ENCODE data around the gene LETMD1.

The LETMD1 gene

GRCh38 chr12:51051787-51052186 lies 3.7 kb downstream of the LETMD1 start (continued):
- TF ChIP-seq ZNF280D (tag by site-specific recombination; IDR thresholded peaks at IDR 0.05) (no peak), ZNF362 (tag by site-specific recombination; IDR thresholded peaks at IDR 0.05) (0 out of 2 replicates have a peak, but pooled peaks have one; percentile 42), ZSCAN16 (tag by site-specific recombination; IDR thresholded peaks at IDR 0.05) (no peak), ZNF211 (tag by site-specific recombination; IDR thresholded peaks at IDR 0.05; ENCODE audit: low read depth) (no peak), AEBP2 (tag by site-specific recombination; IDR thresholded peaks at IDR 0.05; ENCODE audit: borderline replicate concordance) (no peak), ZNF843 (tag by site-specific recombination; IDR thresholded peaks at IDR 0.05) (0 out of 2 replicates have a peak, but pooled peaks have one; percentile 30), HIC1 (tag by site-specific recombination; IDR thresholded peaks at IDR 0.05) (peak; percentile 57), ZEB2 (tag by site-specific recombination; IDR thresholded peaks at IDR 0.05) (no peak), GFI1B (tag by site-specific recombination; IDR thresholded peaks at IDR 0.05) (peak; percentile 91), ZNF18 (tag by site-specific recombination; IDR thresholded peaks at IDR 0.05) (no peak), ZNF654 (tag by site-specific recombination; IDR thresholded peaks at IDR 0.05; ENCODE audit: low read depth) (0 out of 2 replicates have a peak, but pooled peaks have one; percentile 2), ZNF629 (tag by site-specific recombination; IDR thresholded peaks at IDR 0.05) (0 out of 2 replicates have a peak, but pooled peaks have one; percentile 18), ZNF138 (tag by site-specific recombination; IDR thresholded peaks at IDR 0.05; ENCODE audit: borderline replicate concordance) (no peak), ZNF792 (tag by site-specific recombination; IDR thresholded peaks at IDR 0.05) (no peak), ZNF302 (tag by site-specific recombination; IDR thresholded peaks at IDR 0.05; ENCODE audit: low read depth) (no peak), ZNF423 (tag by site-specific recombination; IDR thresholded peaks at IDR 0.05) (no peak), PRDM1 (tag by site-specific recombination; IDR thresholded peaks at IDR 0.05) (no peak), ZNF830 (tag by site-specific recombination; IDR thresholded peaks at IDR 0.05; ENCODE audit: low read depth) (no peak), ZNF549 (tag by site-specific recombination; IDR thresholded peaks at IDR 0.05) (no peak), ZNF112 (tag by site-specific recombination; IDR thresholded peaks at IDR 0.05) (no peak), SCRT1 (tag by site-specific recombination; IDR thresholded peaks at IDR 0.05; ENCODE audit: borderline replicate concordance) (no peak), ZBTB8A (tag by site-specific recombination; IDR thresholded peaks at IDR 0.05) (no peak), ZNF280C (tag by site-specific recombination; IDR thresholded peaks at IDR 0.05) (no peak), PRDM4 (tag by site-specific recombination; IDR thresholded peaks at IDR 0.05) (peak; percentile 70; the same call in 1 of the 2 replicates), ZBTB17 (tag by site-specific recombination; IDR thresholded peaks at IDR 0.05) (peak; percentile 87)

Data from HEK293 (cell line).